Activated T-helper 1 cell treated with Interleukin-2 at 50 U/mL for 16 hours (primary cell): Measurements from ENCODE around the gene RNF145.
"Not testable (repeated sequence)": the region's sequence is repeated elsewhere in the genome, so short reads cannot be mapped to it uniquely, and the experiment has no call there.

Source experiments
- DNase-seq: peaks from one replicate; pipeline ENCODE4 v3.0.0-alpha.2; 2020; ENCODE audit warnings: low read depth

RNF145 gene

DNA sequence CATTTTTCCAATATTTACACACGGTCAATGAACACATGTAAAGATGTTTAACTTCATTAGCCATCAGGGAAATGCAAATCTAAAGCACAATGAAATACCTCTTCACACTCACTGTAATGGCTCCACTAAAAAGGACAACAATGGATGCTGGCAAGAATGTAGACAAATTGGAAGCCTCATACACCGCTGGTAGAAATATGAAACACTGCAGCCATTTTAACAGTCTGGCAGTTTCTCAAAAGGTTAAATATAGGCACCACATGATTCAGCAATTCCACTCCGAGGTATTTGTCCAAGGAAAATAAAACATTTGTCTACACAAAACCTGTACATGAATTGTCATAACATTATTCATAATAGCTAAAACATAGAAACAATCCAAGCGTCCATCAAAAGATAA, 20.0 kb downstream of the RNF145 start:
- DNase-seq: no peak

DNA sequence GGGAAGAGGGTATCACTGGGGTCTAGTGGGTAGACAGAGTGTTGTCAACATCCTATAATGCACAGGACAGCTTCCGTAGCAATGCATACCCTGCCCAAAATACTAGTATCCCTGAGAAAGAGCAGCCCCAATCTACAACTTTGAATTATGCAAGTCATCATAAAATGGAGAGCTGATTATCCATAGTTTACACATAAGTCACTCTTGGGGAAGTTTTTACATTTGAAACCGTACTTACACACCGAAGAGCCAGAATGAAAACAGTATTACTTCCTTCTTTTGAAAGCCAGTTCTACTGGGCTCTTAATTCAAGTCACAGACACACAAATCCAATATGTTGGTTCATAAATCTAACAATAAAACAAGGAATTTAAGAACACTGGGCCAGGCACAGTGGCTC, 21.6 kb downstream of the RNF145 start:
- no peak for DNase-seq

DNA sequence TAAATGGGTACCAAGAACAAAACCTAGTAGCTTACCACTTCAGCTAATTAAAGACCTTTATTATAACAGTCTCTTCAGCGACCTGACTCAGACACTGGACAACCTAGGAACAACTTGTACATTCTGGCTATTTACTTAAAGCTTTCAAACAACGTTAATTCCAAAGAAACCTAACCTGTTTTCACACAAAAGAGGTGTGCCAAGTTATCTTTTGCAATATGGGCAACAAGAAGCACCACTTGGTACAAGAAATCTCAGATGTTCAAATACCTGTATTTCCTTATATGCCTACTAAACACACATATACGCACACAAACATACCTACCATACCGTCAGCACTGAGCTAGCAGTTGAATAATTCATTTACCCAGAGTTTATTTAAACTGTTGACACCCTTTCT, 23.0 kb downstream of the RNF145 start:
- DNase-seq: no peak

GRCh38 chr5:159185773-159186172, 23.6 kb downstream of the RNF145 start:
- DNase-seq: no peak

DNA sequence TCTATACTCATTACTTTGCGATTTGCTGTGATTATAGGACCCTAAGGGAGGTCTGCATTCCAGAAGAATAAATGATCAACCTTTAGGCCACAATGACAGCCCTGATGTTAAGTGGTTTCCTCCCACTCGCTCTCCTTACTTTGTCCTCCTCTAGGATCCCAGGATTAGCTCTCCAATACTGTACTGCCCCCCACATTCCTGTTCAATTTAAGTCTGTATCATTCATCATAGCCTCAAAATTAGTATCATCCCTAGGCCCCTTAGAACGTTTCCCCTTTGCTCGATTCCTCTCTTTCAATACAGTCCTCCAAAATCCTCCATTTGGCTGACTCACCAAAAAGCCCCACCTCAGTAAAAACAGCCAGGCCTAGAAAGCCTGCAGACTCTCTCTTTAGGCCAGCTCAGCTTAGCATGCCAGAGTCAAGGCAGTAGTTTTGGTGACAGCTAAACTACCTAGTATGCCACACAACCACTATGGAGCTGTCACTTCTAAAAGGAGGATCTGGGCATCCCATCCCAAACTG, 24.4 kb downstream of the RNF145 start:
- DNase-seq: no peak

DNA sequence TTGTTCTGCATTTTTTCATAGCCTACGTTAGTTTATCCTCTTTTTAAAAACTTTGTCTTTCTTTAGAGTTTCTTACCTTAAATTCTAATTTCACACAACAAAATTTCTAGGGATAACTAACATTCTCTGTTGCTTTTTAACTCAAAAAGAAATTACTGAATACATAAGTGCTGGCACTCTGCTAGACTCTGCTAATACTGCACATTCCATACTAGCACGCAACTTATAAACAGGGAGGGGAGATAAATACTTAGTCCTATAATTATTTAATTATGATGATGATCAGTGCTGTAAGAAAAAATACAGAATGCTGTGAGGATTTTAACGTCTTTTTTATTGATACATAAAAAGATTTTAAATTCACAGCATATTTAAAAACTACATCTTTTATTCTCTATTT, 25.1 kb downstream of the RNF145 start:
- no peak for DNase-seq

GRCh38 chr5:159183247-159183646, 26.1 kb downstream of the RNF145 start:
- DNase-seq: no peak

DNA sequence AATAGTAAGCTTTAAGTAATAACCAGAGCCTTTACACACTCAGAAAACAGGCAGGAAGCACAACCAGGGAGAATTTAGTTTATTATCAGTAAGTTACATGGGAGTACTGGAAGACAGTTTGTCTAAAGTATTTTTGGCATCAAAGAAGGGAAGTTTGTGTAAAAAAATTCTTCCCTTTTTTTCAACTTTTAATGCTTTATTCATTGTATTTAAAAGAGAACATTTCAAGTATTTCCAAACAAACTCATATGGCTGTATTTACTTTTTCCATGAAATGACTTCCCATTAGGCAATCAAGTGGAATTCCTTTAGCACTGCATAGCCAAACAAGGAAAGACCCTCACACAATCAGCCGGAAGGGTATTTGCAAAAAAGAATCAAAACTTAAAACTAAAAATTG, 26.7 kb downstream of the RNF145 start:
- no peak for DNase-seq

DNA sequence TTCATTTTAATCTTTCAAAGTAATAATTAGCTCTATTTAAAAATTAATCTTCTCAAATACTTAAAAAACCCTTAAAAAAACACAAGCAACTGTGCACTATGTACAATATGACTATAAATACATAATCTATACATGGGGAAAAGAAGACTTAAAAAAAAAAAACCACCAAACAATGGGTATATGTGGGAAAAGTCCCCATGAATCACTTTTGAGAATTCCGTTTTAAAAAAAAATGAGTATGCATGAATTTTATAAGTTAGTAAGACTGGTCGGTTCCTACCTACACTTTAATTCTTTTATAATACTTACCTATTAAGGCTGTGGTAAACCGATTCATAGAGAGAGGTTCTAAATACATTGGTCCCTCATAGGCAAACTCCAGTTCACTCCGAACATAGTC, 27.7 kb downstream of the RNF145 start:
- DNase-seq: no peak

DNA sequence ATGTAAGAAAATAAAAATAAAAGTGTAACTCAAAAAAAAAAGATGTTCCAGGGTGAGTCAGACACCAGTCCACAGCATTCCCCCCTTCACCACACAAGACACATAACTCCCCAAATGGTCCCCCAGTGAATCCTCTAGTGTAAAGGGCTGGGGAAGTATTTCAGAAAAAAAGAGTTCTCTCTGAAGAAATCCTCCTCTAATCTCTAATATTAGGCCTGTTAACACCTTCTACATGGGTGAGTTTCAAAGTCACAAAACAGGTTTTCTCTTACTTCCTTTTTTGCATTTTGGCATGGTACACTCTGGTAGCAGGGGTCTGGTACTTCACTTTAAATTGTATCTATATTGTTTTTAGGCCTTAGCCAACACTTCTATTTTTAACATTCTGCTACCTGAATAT, 28.2 kb downstream of the RNF145 start:
- DNase-seq: no peak

DNA sequence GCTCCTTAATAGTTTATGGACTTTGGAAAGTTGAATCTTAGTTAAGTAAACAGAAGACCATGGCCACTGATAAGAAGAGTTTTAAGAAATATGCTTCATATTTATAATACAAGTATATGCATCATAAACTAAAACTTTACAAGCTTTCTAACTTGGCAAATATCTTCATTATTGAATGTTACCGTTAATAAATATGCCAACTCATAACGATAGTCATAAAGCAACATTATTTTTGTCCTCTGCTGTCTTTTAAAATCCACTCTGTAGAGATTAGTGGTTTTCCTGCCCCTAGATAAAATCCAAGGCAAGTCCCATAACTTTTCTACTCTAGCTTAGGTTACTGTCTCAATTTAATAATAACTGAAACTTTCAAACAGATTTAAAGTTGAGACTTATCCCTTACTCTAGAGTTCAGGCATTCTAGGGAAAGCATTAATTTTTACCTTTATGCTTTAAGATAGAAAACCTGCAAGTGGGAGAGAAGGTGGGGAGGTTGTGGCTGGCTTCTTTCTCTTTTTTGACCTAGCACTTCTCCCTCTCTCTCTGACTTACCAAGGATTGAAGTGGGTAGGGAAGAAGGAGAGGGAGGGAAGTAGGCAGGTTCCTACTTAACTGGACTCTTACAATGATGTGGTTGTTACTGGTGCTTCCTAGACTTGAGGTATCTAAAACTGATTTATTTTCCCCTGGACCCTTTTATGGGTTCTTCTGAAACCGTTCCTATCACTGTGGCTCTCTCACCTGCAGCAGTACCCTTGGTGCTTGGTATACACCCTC, 29.6 kb downstream of the RNF145 start:
- DNase-seq: no peak

GRCh38 chr5:159178978-159179377, 30.4 kb downstream of the RNF145 start:
- no peak for DNase-seq

DNA sequence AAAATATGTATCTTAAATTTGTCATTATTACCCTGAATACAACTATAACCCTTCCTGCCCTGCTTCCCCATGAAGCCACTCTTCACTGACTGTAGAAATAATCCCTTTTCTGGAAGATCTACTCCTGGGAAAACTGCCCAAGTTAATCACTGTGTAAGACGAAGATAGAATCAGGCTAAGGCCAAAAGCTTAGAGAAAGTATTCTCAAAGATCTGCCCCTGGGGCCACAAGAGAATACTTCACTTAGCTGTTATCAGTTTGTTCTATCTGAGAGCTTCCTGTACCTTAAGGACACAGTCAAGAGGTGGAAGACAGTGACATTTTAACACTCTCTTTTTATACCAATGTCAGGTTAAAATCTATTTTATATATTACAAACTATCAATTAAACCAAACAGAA, 33.8 kb downstream of the RNF145 start:
- DNase-seq: no peak

DNA sequence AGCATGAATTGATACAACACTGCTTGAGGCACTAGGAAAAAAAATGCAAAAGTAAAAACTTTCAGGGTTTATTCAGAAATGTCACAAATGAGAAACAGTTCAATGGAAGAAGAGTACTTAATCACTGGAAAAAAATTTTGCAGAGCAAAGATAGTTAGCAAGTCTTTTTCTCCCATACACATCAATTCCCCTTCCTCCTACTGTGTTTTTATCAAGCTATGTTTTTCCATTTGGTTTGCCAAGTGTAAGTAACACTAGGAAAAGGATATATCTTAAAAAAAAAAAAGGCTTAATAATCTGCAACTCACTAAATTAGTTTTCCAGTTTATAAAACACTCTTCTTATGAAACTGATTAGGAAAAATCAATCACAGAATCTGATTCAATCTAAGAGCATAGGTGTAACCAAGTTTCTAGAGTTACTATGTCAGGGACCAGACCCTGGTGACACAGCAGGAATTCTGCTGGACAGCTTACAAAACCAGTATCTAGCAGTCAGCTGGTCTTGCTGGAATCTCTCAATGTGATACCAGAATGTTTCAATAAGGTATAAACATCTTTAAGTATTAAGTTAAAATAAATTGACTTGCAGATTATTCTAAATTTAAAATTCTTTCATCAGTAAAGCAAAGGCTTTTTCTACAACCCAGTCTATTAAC, 34.7 kb downstream of the RNF145 start:
- DNase-seq: no peak

GRCh38 chr5:159171274-159171673, 38.1 kb downstream of the RNF145 start:
- DNase-seq: no peak

DNA sequence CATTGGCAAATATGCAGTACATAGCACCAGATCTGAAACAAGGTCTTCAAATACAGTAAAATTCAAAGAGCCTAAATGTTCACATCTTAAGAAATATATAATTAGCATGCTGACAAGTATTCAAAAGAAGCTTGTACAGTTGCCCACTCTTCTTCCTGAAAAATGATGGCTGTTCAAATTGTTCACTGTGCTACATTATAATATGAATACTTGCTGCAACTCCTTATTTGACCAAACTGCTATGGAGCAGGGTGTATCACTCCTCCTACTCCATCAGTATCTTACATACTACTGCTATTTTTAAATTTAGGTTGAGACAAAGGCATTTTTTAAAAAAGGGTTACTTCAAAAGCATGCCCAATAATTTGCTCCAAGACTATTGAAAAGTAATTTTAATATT, 39.3 kb downstream of the RNF145 start:
- DNase-seq: no peak

DNA sequence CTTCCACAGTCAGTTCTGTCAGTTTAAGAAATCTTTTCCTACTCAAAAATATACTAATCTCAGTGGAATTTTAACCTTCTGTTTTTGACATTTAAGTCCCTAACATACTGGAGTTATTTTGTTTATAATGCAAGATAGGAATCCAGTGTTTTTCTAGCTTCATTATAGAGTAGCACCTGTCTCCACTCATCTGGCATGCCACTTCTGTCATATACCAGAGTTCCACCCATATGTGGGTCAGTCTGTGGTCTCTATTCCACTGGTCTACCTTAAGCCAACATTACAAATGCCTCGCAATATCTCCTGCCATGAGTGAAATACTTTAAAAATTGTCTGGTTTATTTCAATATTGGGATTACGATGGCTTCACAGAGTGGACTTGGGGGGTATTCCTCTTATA, 42.9 kb downstream of the RNF145 start:
- no peak for DNase-seq

GRCh38 chr5:159163701-159164046, 45.7 kb downstream of the RNF145 start:
- no peak for DNase-seq

DNA sequence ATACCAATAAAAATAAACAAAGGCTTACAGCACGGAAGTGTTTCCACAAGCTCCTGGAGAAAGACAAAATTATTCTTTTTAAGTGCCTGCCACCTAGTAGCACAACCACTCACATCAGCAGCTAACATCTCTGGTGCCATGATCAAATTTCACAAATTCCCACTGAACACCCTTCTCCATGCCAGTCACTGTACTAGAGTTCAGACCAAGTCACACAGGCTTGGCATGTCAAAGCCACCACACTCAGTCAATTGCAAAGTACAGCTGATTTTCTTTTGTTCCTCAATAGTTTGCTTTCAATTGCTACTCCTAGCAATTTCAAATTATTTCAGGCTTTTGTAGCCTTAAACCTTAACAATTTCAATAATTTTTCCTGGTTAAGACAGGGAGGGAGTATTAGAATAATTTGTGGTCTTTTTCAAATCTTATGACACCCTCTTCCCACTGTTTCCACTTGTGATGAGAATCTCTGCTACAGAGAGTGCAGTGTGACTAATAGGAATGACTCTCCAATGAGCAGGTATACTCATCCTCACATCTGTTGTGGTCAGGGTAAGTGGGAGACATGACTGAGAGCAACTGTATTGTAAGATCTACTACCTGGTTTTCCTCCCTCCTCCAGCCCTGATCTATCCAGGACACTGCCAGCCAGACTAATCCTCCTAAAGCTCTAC, 46.2 kb downstream of the RNF145 start:
- DNase-seq: no peak

DNA sequence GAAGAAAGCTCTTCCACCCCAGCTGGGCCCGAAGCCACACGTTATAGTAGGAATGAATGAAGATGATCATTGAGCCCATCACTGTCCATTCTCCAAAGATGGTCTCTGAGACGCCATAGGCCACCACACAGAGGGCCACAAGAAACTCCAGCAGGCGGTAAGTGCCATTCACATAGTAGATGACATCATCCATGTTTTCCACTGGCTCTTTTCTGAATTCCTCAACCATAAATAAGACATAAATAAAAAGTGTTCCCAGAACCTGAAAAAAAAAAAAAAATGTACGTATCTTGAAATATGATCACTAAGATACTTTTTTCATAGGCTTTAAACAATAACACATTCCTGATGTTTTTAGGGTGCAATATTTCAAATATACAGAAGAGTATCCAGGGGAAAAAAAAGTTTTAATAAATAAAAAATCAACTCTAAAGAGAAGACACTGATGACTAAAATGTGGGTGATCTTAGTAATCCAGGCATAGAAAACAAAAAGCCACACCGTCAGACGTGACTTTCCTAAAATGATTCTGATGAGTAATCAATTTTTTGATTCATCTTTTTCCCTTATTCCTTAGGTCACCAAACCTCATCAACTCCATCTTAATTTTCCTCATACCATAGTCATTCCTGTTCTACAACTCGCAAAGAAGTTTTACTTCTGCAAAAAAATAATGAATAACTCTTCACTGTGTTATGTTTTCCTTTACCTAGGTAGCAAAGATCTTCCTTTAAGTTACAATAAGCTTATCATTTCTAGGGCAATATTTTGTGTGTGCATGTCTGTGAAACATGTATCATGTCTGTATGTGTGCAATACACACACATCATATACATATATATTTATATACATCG, 47.8 kb downstream of the RNF145 start:
- no peak for DNase-seq

GRCh38 chr5:159158553-159159091, 50.7 kb downstream of the RNF145 start:
- not testable (repeated sequence) for DNase-seq

DNA sequence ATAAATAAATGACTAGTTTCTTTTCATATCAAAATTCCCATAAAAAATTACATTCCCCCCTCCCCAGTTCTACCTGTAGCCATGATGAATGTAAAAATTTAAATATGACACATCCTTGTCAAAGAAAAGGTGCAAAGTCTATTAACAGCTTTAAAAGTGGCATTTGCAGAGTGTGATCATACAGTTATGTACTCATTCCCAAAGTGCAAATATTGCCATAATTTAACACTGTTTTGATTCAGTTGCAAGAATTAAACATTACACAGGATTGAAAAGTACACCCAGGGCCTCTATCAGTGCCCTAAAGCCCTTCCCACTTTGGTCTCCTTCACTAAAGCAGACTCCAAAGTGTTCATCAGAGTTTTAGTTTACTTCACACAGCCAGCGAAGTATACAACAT, 51.8 kb downstream of the RNF145 start:
- no peak for DNase-seq
